Tibial artery (tissue), 4 donors: ENCODE results near the gene RPP40.

Experiments used
- DNase-seq, 2 donors: peaks; one replicate each; pipeline ENCODE4 v3.0.0-alpha.2; 2019
- H3K27ac ChIP-seq, 2 donors: fragments of 200-600 bp; sonication (generic) in 1 of 2; 1 replicate in 1 of 2; 2 replicates in 1 of 2; pipeline ENCODE4 v1.5.1; 2018 to 2019; ENCODE audit warnings: mild to moderate bottlenecking in 1 of 2
- H3K27me3 ChIP-seq, 2 donors: fragments of 200-600 bp; sonication (generic) in 1 of 2; one replicate each; pipeline versions ENCODE4 v1.5.1 to v1.6.0; 2016 to 2019
- H3K36me3 ChIP-seq, 3 donors: fragments of 200-600 bp; sonication (generic) in 2 of 3; one replicate each; pipeline ENCODE4 v1.5.1; 2016 to 2019; ENCODE audit warnings: mild to moderate bottlenecking in 2 of 3
- H3K4me1 ChIP-seq, 4 donors: fragments of 200-600 bp; sonication (generic) in 2 of 4; 1 replicate in 3 of 4; 2 replicates in 1 of 4; pipeline ENCODE4 v1.5.1; 2016 to 2019
- H3K4me3 ChIP-seq, 2 donors: fragments of 200-600 bp; sonication (generic) in 1 of 2; 1 replicate in 1 of 2; 2 replicates in 1 of 2; pipeline ENCODE4 v1.5.1; 2018 to 2019; ENCODE audit warnings: mild to moderate bottlenecking in 2 of 2
- H3K9me3 ChIP-seq, 3 donors: fragments of 200-600 bp; sonication (generic) in 1 of 3; one replicate each; pipeline ENCODE4 v1.5.1; 2016 to 2019
- intact Hi-C: fragments of 100-400 bp; cut with DNase I; formaldehyde crosslinking; loops from one replicate; pipeline ENCODE4 v1.15.0; 2023; ENCODE audit warnings: low total_unique reads
- TF ChIP-seq, protein P1 (sequence below), 2 experiments: fragments of 200-600 bp in 1 of 2; fragments of 450-650 bp in 1 of 2; IDR thresholded peaks; one replicate each; pipeline ENCODE4 v1.5.1; 2017 to 2019; ENCODE audit warnings: antibody characterized with exemption in 2 of 2, mild to moderate bottlenecking in 1 of 2, moderate library complexity in 1 of 2

Gene RPP40

GRCh38 chr6:5028921-5029320 lies 25.1 kb upstream of the RPP40 start:
- Histone ChIP-seq H3K27ac (no peak overlapping the region), H3K4me1 (peaks cover 0 to 16% (median 6%) of the 10 kb centered on the region in 4 donors), H3K9me3 (no peaks in the 10 kb centered on the region), H3K27me3 (no peaks in the 10 kb centered on the region), H3K4me3 (no peak overlapping the region), H3K36me3 (no peaks in the 10 kb centered on the region)
- no peak for DNase-seq
- TF ChIP-seq, protein P1, sequence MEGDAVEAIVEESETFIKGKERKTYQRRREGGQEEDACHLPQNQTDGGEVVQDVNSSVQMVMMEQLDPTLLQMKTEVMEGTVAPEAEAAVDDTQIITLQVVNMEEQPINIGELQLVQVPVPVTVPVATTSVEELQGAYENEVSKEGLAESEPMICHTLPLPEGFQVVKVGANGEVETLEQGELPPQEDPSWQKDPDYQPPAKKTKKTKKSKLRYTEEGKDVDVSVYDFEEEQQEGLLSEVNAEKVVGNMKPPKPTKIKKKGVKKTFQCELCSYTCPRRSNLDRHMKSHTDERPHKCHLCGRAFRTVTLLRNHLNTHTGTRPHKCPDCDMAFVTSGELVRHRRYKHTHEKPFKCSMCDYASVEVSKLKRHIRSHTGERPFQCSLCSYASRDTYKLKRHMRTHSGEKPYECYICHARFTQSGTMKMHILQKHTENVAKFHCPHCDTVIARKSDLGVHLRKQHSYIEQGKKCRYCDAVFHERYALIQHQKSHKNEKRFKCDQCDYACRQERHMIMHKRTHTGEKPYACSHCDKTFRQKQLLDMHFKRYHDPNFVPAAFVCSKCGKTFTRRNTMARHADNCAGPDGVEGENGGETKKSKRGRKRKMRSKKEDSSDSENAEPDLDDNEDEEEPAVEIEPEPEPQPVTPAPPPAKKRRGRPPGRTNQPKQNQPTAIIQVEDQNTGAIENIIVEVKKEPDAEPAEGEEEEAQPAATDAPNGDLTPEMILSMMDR (IDR thresholded peaks at IDR 0.05) = no peak
- intact Hi-C loops = no loop called here

DNA sequence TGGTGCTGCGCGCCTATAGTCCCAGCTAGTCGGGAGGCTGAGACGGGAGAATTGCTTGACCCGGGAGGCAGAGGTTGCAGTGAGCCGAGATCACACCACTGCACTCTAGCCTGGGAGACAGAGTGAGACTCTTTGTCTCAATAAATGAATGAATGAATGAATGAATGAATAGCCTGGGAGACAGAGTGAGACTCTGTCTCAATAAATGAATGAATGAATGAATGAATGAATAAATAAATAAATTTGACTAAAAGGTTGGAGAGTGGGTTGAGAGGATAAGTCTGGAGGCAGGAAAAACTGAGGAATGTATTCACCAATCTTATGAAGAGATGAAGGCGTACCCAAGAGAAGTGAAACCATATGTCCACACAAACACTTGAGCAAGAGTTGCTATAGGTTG lies 24.5 kb upstream of the RPP40 start:
- H3K9me3 ChIP-seq = no peaks in the 10 kb centered on the region
- intact Hi-C loops = no loop called here
- TF ChIP-seq, protein P1 (IDR thresholded peaks at IDR 0.05) = no peak
- H3K27me3 ChIP-seq = no peaks in the 10 kb centered on the region
- H3K4me3 ChIP-seq = no peak overlapping the region
- no peak overlapping the region for H3K27ac ChIP-seq
- H3K36me3 ChIP-seq = no peaks in the 10 kb centered on the region
- peaks cover 0 to 16% (median 6%) of the 10 kb centered on the region in 4 donors for H3K4me1 ChIP-seq
- DNase-seq = no peak

GRCh38 chr6:5025911-5026819 lies 22.3 kb upstream of the RPP40 start:
- intact Hi-C loops = no loop called here
- Histone ChIP-seq H3K27me3 (no peaks in the 10 kb centered on the region), H3K4me1 (peaks cover 0 to 16% (median 6%) of the 10 kb centered on the region in 4 donors), H3K4me3 (peak overlapping the region; percentile 59 to 60), H3K9me3 (no peaks in the 10 kb centered on the region), H3K27ac (peak overlapping the region; percentile 84 to 88), H3K36me3 (no peaks in the 10 kb centered on the region)
- TF ChIP-seq, protein P1 (IDR thresholded peaks at IDR 0.05) = peak in 1 of 2 experiments; percentile 5
- peak; percentile 58 to 85 for DNase-seq

- Histone ChIP-seq H3K9me3 (no peaks in the 10 kb centered on the region), H3K4me1 (peaks cover 0 to 16% (median 6%) of the 10 kb centered on the region in 4 donors), H3K27me3 (no peaks in the 10 kb centered on the region), H3K4me3 (no peak overlapping the region), H3K36me3 (no peaks in the 10 kb centered on the region), H3K27ac (no peak overlapping the region)
- TF ChIP-seq, protein P1 (IDR thresholded peaks at IDR 0.05) = no peak
- intact Hi-C loops = no loop called here
- no peak for DNase-seq
Observed at GRCh38 chr6:5023923-5024322, 20.1 kb upstream of the RPP40 start.

DNA sequence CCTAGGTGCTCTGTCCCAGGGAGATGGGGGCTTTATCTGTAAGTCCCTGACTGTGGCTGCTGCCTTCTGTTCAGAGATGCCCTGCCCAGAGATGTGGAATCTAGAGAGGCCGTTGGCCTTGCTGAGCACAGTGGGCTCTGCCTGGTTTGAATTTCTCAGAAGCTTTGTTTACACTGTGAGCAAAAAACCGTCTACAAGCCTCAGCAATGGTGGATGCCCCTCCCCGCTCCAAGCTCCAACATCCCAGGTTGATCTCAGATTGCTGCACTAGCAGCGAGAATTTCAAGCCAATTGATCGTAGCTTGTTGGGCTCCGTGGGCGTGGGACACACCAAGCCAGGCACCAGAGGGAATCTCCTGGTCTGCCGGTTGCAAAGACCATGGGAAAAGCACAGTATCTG lies 16.3 kb upstream of the RPP40 start:
- TF ChIP-seq, protein P1 (IDR thresholded peaks at IDR 0.05) = no peak
- Histone ChIP-seq H3K4me3 (no peak overlapping the region), H3K36me3 (no peaks in the 10 kb centered on the region), H3K4me1 (no peaks in the 10 kb centered on the region), H3K27ac (no peak overlapping the region), H3K9me3 (no peaks in the 10 kb centered on the region), H3K27me3 (no peaks in the 10 kb centered on the region)
- intact Hi-C loops = no loop called here
- no peak for DNase-seq
